NCI-H748 (cell line): Measurements from ENCODE around the gene VCPKMT.

Source experiments
- DNase-seq: peaks from one replicate; lab custom pipeline; 2025; ENCODE audit not compliant: unreplicated experiment; lab: John Stamatoyannopoulos, UW

Gene VCPKMT

GRCh38 chr14:50067723-50068495 is 48.5 kb downstream of the VCPKMT start:
- no peak for DNase-seq

GRCh38 chr14:50065583-50065982 is 50.8 kb downstream of the VCPKMT start:
- DNase-seq: no peak

- no peak for DNase-seq
Measured at GRCh38 chr14:50064993-50065392, 51.4 kb downstream of the VCPKMT start.

DNA sequence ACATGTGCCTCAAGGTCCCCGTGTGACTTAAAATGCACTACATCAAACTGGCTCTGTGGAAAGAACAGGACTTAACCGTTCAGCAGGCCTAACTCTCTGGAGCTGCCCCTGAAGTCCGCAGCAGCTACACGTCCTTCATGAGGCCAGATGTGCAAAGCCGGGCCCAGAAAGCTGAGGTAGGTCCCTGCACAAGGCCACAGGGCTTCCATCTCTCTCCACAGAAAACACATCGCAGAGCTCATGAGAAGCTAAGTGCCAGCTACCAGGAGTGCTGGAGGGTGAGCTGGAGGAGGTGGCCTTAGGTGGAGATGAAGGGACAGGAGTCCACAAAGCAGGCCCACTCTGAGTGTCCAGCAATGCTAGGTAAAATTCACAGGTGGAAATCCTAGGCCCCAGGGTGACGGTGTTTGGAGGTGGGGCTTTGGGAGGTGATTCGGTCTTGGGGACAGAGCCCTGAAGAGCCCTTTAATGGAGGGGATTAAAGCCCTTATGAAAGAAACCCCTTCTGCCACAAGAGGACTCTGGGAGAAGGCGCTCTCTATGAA is 52.4 kb downstream of the VCPKMT start:
- no peak for DNase-seq

GRCh38 chr14:50062438-50063085 is 53.8 kb downstream of the VCPKMT start:
- DNase-seq: no peak

- peak; percentile 17 for DNase-seq
Measured at GRCh38 chr14:50061664-50062437, 54.5 kb downstream of the VCPKMT start.

DNA sequence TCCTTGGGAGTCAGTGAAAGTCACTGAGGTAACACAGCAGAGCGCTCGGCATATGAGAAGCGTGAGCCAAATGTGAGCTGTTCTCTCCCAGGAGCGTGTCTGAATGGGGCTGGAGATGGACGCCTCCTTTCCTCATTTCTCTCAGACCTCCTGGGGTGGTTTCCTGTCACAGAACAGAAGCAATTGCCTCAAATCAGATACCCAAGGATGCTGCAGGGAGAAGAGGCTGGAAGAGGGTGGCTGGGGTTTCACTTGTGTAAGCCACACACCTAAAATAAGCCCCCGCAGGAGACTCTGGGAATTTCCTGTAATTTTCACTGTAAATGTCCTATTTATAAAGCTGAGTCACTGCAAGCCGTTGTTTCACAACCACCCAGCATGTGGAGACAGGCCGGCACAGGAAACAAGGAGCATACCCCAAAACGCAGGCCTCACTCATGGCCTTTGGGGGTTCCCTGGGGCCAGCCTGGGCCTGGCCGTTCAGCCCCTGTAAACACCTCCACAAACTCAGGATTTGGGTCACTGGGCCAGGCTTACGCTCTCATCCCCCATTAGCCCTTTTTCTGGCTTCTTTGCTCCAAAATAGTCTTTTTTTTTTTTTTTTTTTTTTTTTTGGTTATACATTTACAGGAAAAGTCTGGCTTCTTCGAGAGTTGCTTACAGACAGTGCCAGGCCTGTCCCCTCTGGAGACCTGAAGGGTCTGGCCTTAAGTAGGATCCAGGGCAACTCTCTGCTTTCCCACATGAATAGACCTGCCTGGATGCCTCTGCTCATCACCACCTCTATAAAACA is 55.3 kb downstream of the VCPKMT start:
- no peak for DNase-seq

- DNase-seq: peak; percentile 34
Measured at GRCh38 chr14:50059763-50060616, 56.4 kb downstream of the VCPKMT start.
